GM23338 (cell line): Measurements from ENCODE around the gene SH3RF2. TPM values are rescaled to one million over a fixed set of nuclear protein-coding genes. Genes with fewer than 3 reads are reported as not detected.
A peak's percentile ranks its signal among the peaks of the same experiment; 100 is the strongest.

Source experiments
- ATAC-seq: fragments of 200-7000 bp; cut with Tn5 transposase; 3 replicates; pipeline ENCODE4 v1.9.1; 2020
- DNase-seq: peaks from one replicate; pipeline ENCODE4 v3.0.0-alpha.2; 2015; ENCODE audit warnings: low spot score
- H2AFZ ChIP-seq: fragments of 200-600 bp; sonication (generic); 2 replicates; pipeline ENCODE4 v1.8.0; 2016; ENCODE audit warnings: antibody characterized with exemption, mild to moderate bottlenecking, moderate library complexity
- H3F3A ChIP-seq: fragments of 200-600 bp; sonication (generic); replicated peaks from 2 replicates; pipeline ENCODE4 v1.8.0; 2017; ENCODE audit warnings: antibody characterized with exemption, mixed run types, low read depth
- H3K27ac ChIP-seq: fragments of 200-600 bp; sonication (generic); 2 replicates; pipeline ENCODE4 v1.6.1; 2016; ENCODE audit warnings: low read depth
- H3K27me3 ChIP-seq: fragments of 200-600 bp; sonication (generic); 2 replicates; pipeline ENCODE4 v1.8.0; 2016; ENCODE audit warnings: mild to moderate bottlenecking, mixed run types, moderate library complexity; ENCODE audit not compliant: insufficient read depth
- H3K36me3 ChIP-seq: fragments of 200-600 bp; sonication (generic); 2 replicates; pipeline ENCODE4 v1.8.0; 2016; ENCODE audit warnings: mild to moderate bottlenecking; ENCODE audit not compliant: insufficient read depth
- H3K4me1 ChIP-seq: fragments of 200-600 bp; sonication (generic); 2 replicates; pipeline ENCODE4 v1.8.0; 2016; ENCODE audit warnings: mild to moderate bottlenecking, moderate library complexity; ENCODE audit not compliant: insufficient read depth
- H3K4me2 ChIP-seq: fragments of 200-600 bp; sonication (generic); 2 replicates; pipeline ENCODE4 v1.7.1; 2017; ENCODE audit warnings: mixed run types
- H3K4me3 ChIP-seq: fragments of 200-600 bp; sonication (generic); 2 replicates; pipeline ENCODE4 v1.6.1; 2016; ENCODE audit warnings: mixed run types
- H3K79me2 ChIP-seq: fragments of 200-600 bp; sonication (generic); replicated peaks from 2 replicates; pipeline ENCODE4 v1.8.0; 2017; ENCODE audit warnings: mild to moderate bottlenecking; ENCODE audit not compliant: insufficient read depth
- H3K9me2 ChIP-seq: fragments of 200-600 bp; sonication (generic); 2 replicates; pipeline ENCODE4 v1.8.0; 2017; ENCODE audit not compliant: insufficient read depth
- H4K20me1 ChIP-seq: fragments of 200-600 bp; sonication (generic); replicated peaks from 2 replicates; pipeline ENCODE4 v1.8.0; 2017; ENCODE audit warnings: mild to moderate bottlenecking; ENCODE audit not compliant: insufficient read depth
- H3K27ac Mint-ChIP-seq: 2 replicates; pipeline ENCODE4 v1.8.0; 2020; ENCODE audit warnings: inconsistent platforms, mild to moderate bottlenecking, moderate library complexity, mixed read lengths
- H3K27me3 Mint-ChIP-seq: 3 replicates; pipeline ENCODE4 v1.8.0; 2022; ENCODE audit warnings: low read depth, mild to moderate bottlenecking, moderate library complexity, mixed read lengths, inconsistent platforms; ENCODE audit not compliant: insufficient read depth, poor library complexity
- H3K36me3 Mint-ChIP-seq: 3 replicates; pipeline ENCODE4 v1.8.0; 2021; ENCODE audit warnings: low read depth, mild to moderate bottlenecking, inconsistent platforms, moderate library complexity, mixed read lengths
- H3K4me1 Mint-ChIP-seq: 3 replicates; pipeline ENCODE4 v1.8.0; 2020; ENCODE audit warnings: mild to moderate bottlenecking, inconsistent platforms, mixed read lengths
- H3K4me3 Mint-ChIP-seq: 3 replicates; pipeline ENCODE4 v1.8.0; 2021; ENCODE audit warnings: moderate library complexity, mild to moderate bottlenecking, inconsistent platforms, mixed read lengths
- H3K9me3 Mint-ChIP-seq: 3 replicates; pipeline ENCODE4 v1.8.0; 2020; ENCODE audit warnings: moderate library complexity, mild to moderate bottlenecking, inconsistent platforms, mixed read lengths
- CREB1 ChIP-seq: fragments of 250-450 bp; sonication (Bioruptor Pico); IDR thresholded peaks from 2 replicates; pipeline ENCODE4 v1.5.0; 2020; ENCODE audit warnings: low read depth, mild to moderate bottlenecking, moderate library complexity
- EZH2phosphoT487 ChIP-seq: fragments of 200-600 bp; sonication (generic); IDR thresholded peaks from one replicate; pipeline ENCODE4 v1.8.1; 2018; ENCODE audit warnings: antibody characterized with exemption; ENCODE audit not compliant: unreplicated experiment
- JUNB ChIP-seq: IDR thresholded peaks from one replicate; pipeline ENCODE4 v1.6.1; 2016; ENCODE audit warnings: antibody characterized with exemption; ENCODE audit not compliant: unreplicated experiment
- NANOG ChIP-seq: IDR thresholded peaks from 2 replicates; pipeline ENCODE4 v1.6.1; 2016; ENCODE audit warnings: antibody characterized with exemption, borderline replicate concordance
- POLR2AphosphoS5 ChIP-seq: IDR thresholded peaks from 2 replicates; pipeline ENCODE4 v1.6.1; 2016; ENCODE audit warnings: antibody characterized with exemption, low read depth
- STAT1 ChIP-seq: IDR thresholded peaks from one replicate; pipeline ENCODE4 v1.6.1; 2016; ENCODE audit warnings: antibody characterized with exemption; ENCODE audit not compliant: unreplicated experiment
- ZNF114 ChIP-seq: fragments of 250-450 bp; sonication (Bioruptor Pico); IDR thresholded peaks from 2 replicates; pipeline ENCODE4 v1.5.0; 2020; ENCODE audit warnings: mild to moderate bottlenecking, moderate library complexity
- ZNF331 ChIP-seq: fragments of 250-450 bp; sonication (Bioruptor Pico); IDR thresholded peaks from 2 replicates; pipeline ENCODE4 v1.5.0; 2020; ENCODE audit warnings: low read depth, mild to moderate bottlenecking, moderate library complexity
- polyA plus RNA-seq: library from polyadenylated mRNA; unstranded; fragments of >200 nt; fragmentation: Nextera tagmentation; extraction: Ambion mirVana; gene quantifications from 2 replicates; pipeline ENCODE4 v1.2.1, GENCODE V29; 2016
- total RNA-seq: library from RNA; depleted of rRNA; stranded (reverse); fragments of >200 nt; shearing (Covaris generic); gene quantifications from 2 replicates; pipeline ENCODE4 v1.2.3, GENCODE V29; 2014
- TF ChIP-seq, protein P1 (sequence below): fragments of 250-450 bp; sonication (Bioruptor Pico); IDR thresholded peaks from 2 replicates; pipeline ENCODE4 v1.5.0; 2020; ENCODE audit warnings: mild to moderate bottlenecking, moderate library complexity

Gene SH3RF2
- total and polyA plus RNA-seq, 2 experiments from 2014 or later = 1.7 to 2.4 TPM

DNA sequence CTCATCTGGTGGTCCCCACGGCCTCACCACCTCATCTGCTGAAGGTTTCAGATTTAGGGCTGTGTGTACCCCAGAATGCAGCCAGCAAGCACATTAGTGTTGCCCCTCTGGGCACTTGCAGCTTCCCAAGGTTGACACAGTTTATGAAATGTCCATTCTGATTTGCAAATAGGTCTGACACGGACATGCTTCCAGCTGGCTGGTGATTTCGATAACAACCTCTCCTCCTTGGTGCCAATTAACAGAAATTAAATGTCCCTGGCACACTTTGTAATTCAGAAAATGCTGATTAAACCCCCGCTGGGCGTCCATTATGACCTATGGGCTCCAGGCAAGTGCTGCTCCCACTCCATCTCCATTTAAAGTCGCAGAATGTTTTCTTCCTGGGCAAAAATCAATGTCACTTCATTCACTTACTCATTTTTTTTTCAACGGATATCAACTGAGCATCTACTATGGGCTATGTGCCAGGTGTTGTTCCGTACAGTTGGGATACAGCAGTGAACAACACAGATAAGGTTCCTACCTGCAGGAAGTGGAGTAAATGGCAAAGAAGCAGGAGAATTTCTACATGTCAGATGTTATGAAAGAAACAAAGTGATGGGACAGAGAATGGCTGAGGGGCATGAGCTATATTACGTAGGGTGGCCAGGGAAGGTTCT lies 137.0 kb downstream of the SH3RF2 start:
- peak overlapping the region; percentile 49 for H3K4me3 ChIP-seq
- Mint-ChIP-seq H3K27me3 (peaks cover 9% of the 10 kb centered on the region), H3K36me3 (no peaks in the 10 kb centered on the region), H3K4me1 (peaks cover 52% of the 10 kb centered on the region), H3K9me3 (peaks cover 3% of the 10 kb centered on the region; the same call in 1 of the 3 replicates), H3K4me3 (peak overlapping the region; percentile 59), H3K27ac (peak overlapping the region; percentile 29; the same call in 1 of the 2 replicates)
- DNase-seq (peak; percentile 75), ATAC-seq (peak; percentile 42)
- H3K79me2 ChIP-seq = no peaks in the 10 kb centered on the region
- peak overlapping the region; percentile 79 for H3K4me2 ChIP-seq
- H3K27me3 ChIP-seq = peaks cover 31% of the 10 kb centered on the region
- peak; percentile 94 for TF ChIP-seq NANOG
- TF ChIP-seq CREB1 (CRISPR knock-in tag) = no peak
- no peak for TF ChIP-seq POLR2AphosphoS5
- H3K27ac ChIP-seq = no peak overlapping the region
- peaks cover 6% of the 10 kb centered on the region; the same call in 1 of the 2 replicates for H3F3A ChIP-seq
- no peak overlapping the region for H2AFZ ChIP-seq
- no peaks in the 10 kb centered on the region for H3K9me2 ChIP-seq
- no peaks in the 10 kb centered on the region for H4K20me1 ChIP-seq
- H3K4me1 ChIP-seq = peaks cover 58% of the 10 kb centered on the region
- no peaks in the 10 kb centered on the region for H3K36me3 ChIP-seq

GRCh38 chr5:146076028-146076427 lies 139.7 kb downstream of the SH3RF2 start:
- peak; percentile 65 for DNase-seq
- H3K27me3 Mint-ChIP-seq = peaks cover 12% of the 10 kb centered on the region
- no peaks in the 10 kb centered on the region for H3K36me3 Mint-ChIP-seq
- H3K36me3 ChIP-seq = no peaks in the 10 kb centered on the region
- peak; percentile 13 for ATAC-seq
- no peak overlapping the region; the same call in 1 of the 2 replicates for H3K27ac ChIP-seq
- H3K4me3 Mint-ChIP-seq = peak overlapping the region; percentile 1; the same call in 2 of the 3 replicates
- TF ChIP-seq, protein P1, sequence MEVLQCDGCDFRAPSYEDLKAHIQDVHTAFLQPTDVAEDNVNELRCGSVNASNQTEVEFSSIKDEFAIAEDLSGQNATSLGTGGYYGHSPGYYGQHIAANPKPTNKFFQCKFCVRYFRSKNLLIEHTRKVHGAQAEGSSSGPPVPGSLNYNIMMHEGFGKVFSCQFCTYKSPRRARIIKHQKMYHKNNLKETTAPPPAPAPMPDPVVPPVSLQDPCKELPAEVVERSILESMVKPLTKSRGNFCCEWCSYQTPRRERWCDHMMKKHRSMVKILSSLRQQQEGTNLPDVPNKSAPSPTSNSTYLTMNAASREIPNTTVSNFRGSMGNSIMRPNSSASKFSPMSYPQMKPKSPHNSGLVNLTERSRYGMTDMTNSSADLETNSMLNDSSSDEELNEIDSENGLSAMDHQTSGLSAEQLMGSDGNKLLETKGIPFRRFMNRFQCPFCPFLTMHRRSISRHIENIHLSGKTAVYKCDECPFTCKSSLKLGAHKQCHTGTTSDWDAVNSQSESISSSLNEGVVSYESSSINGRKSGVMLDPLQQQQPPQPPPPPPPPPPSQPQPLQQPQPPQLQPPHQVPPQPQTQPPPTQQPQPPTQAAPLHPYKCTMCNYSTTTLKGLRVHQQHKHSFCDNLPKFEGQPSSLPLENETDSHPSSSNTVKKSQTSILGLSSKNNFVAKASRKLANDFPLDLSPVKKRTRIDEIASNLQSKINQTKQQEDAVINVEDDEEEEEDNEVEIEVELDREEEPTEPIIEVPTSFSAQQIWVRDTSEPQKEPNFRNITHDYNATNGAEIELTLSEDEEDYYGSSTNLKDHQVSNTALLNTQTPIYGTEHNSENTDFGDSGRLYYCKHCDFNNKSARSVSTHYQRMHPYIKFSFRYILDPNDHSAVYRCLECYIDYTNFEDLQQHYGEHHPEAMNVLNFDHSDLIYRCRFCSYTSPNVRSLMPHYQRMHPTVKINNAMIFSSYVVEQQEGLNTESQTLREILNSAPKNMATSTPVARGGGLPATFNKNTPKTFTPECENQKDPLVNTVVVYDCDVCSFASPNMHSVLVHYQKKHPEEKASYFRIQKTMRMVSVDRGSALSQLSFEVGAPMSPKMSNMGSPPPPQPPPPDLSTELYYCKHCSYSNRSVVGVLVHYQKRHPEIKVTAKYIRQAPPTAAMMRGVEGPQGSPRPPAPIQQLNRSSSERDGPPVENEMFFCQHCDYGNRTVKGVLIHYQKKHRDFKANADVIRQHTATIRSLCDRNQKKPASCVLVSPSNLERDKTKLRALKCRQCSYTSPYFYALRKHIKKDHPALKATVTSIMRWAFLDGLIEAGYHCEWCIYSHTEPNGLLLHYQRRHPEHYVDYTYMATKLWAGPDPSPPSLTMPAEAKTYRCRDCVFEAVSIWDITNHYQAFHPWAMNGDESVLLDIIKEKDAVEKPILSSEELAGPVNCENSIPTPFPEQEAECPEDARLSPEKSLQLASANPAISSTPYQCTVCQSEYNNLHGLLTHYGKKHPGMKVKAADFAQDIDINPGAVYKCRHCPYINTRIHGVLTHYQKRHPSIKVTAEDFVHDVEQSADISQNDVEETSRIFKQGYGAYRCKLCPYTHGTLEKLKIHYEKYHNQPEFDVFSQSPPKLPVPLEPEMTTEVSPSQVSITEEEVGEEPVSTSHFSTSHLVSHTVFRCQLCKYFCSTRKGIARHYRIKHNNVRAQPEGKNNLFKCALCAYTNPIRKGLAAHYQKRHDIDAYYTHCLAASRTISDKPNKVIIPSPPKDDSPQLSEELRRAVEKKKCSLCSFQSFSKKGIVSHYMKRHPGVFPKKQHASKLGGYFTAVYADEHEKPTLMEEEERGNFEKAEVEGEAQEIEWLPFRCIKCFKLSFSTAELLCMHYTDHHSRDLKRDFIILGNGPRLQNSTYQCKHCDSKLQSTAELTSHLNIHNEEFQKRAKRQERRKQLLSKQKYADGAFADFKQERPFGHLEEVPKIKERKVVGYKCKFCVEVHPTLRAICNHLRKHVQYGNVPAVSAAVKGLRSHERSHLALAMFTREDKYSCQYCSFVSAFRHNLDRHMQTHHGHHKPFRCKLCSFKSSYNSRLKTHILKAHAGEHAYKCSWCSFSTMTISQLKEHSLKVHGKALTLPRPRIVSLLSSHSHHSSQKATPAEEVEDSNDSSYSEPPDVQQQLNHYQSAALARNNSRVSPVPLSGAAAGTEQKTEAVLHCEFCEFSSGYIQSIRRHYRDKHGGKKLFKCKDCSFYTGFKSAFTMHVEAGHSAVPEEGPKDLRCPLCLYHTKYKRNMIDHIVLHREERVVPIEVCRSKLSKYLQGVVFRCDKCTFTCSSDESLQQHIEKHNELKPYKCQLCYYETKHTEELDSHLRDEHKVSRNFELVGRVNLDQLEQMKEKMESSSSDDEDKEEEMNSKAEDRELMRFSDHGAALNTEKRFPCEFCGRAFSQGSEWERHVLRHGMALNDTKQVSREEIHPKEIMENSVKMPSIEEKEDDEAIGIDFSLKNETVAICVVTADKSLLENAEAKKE (CRISPR knock-in tag) = no peak
- TF ChIP-seq NANOG (peak; percentile 88), STAT1 (no peak), CREB1 (CRISPR knock-in tag) (no peak), EZH2phosphoT487 (no peak), ZNF331 (no peak), ZNF114 (CRISPR knock-in tag) (no peak), JUNB (no peak)
- H3K27ac Mint-ChIP-seq = no peak overlapping the region
- peaks cover 76% of the 10 kb centered on the region for H3K4me1 ChIP-seq
- H3K9me3 Mint-ChIP-seq = peaks cover 3% of the 10 kb centered on the region; the same call in 1 of the 3 replicates
- H3F3A ChIP-seq = peaks cover 6% of the 10 kb centered on the region; the same call in 1 of the 2 replicates
- peak overlapping the region; percentile 42 for H3K4me3 ChIP-seq
- H3K79me2 ChIP-seq = no peaks in the 10 kb centered on the region
- no peak overlapping the region for H2AFZ ChIP-seq
- H3K4me2 ChIP-seq = peak overlapping the region; percentile 75
- peaks cover 68% of the 10 kb centered on the region for H3K4me1 Mint-ChIP-seq
- H4K20me1 ChIP-seq = no peaks in the 10 kb centered on the region
- H3K27me3 ChIP-seq = peaks cover 26% of the 10 kb centered on the region
- H3K9me2 ChIP-seq = no peaks in the 10 kb centered on the region
